Effector memory CD8-positive, alpha-beta T cell (primary cell): ENCODE measurements around the gene ADAM8.
"Not testable (repeated sequence)": the region's sequence is repeated elsewhere in the genome, so short reads cannot be mapped to it uniquely, and the experiment has no call there.

Experiments
- ATAC-seq: fragments of 150-1000 bp; cut with Tn5 transposase; replicated peaks from 2 replicates; pipeline ENCODE4 v1.10.0; 2021; ENCODE audit warnings: mild to moderate bottlenecking, moderate library complexity
- DNase-seq, 3 experiments: peaks; one replicate each; pipeline ENCODE4 v3.0.0; 2021
- H3K27ac Mint-ChIP-seq, 2 donors: one replicate each; pipeline ENCODE4 v1.8.0; 2022; ENCODE audit warnings: mild to moderate bottlenecking in 2 of 2, mixed read lengths in 2 of 2, moderate library complexity in 2 of 2
- H3K27me3 Mint-ChIP-seq, 2 donors: one replicate each; pipeline ENCODE4 v1.8.0; 2022; ENCODE audit warnings: mixed read lengths in 2 of 2
- H3K36me3 Mint-ChIP-seq: one replicate; pipeline ENCODE4 v1.8.0; 2022; ENCODE audit warnings: mild to moderate bottlenecking, moderate library complexity, mixed read lengths; ENCODE audit not compliant: insufficient read depth
- H3K4me1 Mint-ChIP-seq, 2 donors: one replicate each; pipeline ENCODE4 v1.8.0; 2022; ENCODE audit warnings: low read depth in 2 of 2, mixed read lengths in 2 of 2
- H3K4me3 Mint-ChIP-seq, 2 donors: one replicate each; pipeline ENCODE4 v1.8.0; 2022; ENCODE audit warnings: mild to moderate bottlenecking in 2 of 2, mixed read lengths in 2 of 2, moderate library complexity in 2 of 2
- H3K9me3 Mint-ChIP-seq, 2 donors: one replicate each; pipeline ENCODE4 v1.8.0; 2022; ENCODE audit warnings: mixed read lengths in 2 of 2

The ADAM8 gene

DNA sequence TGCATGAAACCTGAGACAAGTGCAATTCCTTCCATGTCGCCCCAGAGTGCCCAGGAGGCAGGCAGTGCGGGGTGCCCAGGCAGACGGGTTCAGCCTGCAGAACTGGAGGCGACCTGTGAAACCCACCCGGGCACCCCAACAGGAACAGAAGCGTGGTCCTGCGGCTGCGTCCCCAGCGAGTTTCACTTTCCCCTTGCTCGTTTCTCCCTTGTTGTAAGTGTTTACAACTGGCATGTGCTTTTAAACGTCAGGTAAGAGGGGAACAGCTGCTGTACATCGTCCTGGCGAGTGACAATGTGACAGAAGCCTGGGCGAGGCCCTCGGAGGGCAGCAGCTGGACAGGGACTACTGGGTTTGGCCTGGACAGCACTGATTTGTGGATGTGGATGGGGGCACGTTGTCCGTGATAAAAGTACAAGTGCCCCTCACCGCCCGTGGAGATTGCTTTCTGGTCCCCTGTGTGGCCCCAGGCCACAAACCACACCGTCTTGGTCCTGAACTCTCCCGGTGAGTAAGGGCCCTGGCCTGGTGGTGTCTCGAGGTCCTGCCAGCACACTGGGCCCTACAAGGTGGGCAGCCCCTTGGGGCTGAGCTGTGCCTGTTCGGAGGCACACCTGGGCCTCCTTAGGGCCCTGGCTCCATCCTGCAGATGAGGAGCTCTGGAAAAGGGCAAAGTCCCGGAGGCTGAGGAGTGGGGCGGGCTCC, 35.0 kb downstream of the ADAM8 start:
- Mint-ChIP-seq H3K36me3 (peaks cover 4% of the 10 kb centered on the region), H3K27me3 (peaks cover 33 to 77% of the 10 kb centered on the region in 2 donors), H3K9me3 (no peaks in the 10 kb centered on the region), H3K27ac (no peak overlapping the region), H3K4me1 (peaks cover 16 to 21% of the 10 kb centered on the region in 2 donors), H3K4me3 (peak overlapping the region; percentile 82 to 87)
- DNase-seq (peak in 1 of 3 experiments; percentile 21), ATAC-seq (peak; percentile 60)

DNA sequence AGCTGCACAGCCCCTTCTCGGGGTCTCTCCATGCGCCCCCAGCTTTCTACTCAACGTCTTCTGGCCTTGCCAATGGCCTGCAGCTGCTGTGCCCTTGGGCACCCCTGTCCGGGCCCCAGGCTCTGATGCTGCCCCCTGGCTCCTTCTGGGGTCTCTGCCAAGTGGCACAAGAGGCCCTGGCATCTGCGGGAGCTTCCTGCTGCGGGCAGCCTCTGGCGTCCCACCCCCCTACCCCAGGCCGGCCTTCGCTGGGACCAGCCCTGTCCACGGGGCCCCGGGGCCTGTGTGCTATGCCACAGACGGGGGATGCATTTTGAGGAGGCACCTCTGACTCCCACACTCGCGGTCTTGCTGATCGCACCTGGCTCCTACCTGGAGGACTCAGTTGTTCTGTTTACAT, 36.7 kb downstream of the ADAM8 start:
- H3K27me3 Mint-ChIP-seq, result peaks cover 39 to 83% of the 10 kb centered on the region in 2 donors

DNA sequence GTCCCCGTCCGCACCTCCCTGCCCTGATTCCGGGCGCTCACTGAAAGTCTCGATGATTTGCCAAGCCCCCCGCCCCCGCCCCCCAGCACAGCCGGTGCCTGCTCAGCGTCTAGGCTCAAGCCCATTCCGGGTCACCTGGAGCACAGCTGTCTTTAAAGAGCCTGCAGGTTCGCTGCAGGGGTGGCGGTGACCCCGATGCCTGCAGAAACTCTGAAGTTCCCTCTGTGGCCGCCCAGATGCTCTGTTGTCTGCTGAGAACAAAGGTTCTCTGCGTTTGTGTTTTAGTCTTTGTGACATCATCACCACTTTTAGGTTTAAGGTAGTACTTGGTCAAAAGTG, 38.2 kb downstream of the ADAM8 start:
- DNase-seq (no peak), ATAC-seq (no peak)
- Mint-ChIP-seq H3K27ac (no peak overlapping the region), H3K4me1 (peaks cover 23% of the 10 kb centered on the region in 2 donors), H3K9me3 (no peaks in the 10 kb centered on the region), H3K27me3 (peaks cover 45 to 87% of the 10 kb centered on the region in 2 donors), H3K36me3 (peaks cover 4% of the 10 kb centered on the region), H3K4me3 (peak overlapping the region; percentile 42 to 43)

More for the DNA sequence above, 36.7 kb downstream of the ADAM8 start:
- DNase-seq (no peak), ATAC-seq (no peak)
- Mint-ChIP-seq H3K4me3 (no peak overlapping the region), H3K36me3 (peaks cover 4% of the 10 kb centered on the region), H3K27ac (no peak overlapping the region), H3K4me1 (peaks cover 22 to 23% of the 10 kb centered on the region in 2 donors), H3K9me3 (no peaks in the 10 kb centered on the region)

DNA sequence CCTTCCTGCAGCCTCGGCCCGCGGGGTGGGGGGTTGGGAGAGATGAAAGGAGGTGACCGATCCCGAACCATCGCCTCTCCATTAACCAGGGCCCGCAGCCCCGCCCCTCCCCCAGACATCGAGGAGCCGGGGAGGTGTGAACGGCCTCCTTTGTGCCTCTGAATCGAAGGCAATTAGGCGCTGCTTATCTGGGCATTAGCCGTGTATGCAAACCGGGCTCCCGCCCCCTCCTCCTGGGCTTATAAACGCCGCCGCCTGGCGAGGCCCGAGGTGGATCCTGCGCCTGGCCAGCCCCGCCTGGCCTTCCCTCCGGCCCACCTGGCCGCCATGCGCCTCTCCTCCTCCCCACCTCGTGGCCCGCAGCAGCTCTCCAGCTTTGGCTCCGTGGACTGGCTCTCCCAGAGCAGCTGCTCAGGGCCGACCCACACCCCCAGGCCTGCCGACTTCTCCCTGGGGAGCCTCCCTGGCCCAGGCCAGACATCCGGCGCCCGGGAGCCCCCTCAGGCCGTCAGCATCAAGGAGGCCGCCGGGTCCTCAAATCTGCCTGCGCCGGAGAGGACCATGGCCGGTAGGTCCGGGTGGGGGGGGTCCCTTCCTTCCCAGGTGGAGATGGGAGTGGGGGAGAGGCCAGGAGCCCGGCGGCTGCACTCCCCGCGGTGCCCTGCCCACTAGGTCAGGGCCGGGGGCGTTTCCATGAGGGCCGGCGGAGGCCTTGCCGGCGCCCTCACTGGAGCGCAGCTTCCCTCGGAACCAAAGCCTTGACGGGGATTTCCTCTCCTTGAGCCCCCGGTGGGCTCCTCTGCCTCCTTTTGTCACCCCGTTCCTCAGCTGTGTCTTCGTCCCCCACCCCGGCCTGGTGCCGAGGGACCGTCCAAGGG, 38.8 kb downstream of the ADAM8 start, which contains the start of gene VENTX:
VENTX (plus strand) TSS at position 268 of the 878 bp plus-strand sequence; CDS start at position 328, 60 bp downstream.
- Mint-ChIP-seq H3K4me1 (peaks cover 23% of the 10 kb centered on the region in 2 donors), H3K4me3 (peak within 1 kb of the TSS; percentile 64 to 67), H3K9me3 (no peaks in the 10 kb centered on the region), H3K27ac (no peak within 1 kb of the TSS), H3K36me3 (peaks cover 4% of the 10 kb centered on the region), H3K27me3 (peaks cover 48 to 87% of the 10 kb centered on the region in 2 donors)
- ATAC-seq (no peak), DNase-seq (no peak)

DNA sequence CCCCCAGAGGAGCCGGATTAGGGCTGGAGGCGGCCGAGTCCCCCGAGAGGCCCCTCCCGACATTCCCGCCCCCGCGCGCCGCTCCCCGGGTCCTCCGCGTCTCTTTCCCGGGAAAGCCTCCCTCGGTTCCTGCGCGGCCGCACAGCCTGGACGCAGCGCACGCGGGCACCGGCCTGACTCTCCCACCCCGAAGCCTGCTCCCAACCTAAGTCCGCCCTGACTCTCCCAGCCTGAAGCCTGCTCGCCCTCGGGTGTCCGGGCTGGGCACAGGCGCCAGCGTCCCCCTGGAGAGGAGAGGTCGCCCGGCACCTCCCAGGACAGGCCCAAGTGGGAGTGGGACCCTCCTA, 39.5 kb downstream of the ADAM8 start:
- no peaks in the 10 kb centered on the region for H3K9me3 Mint-ChIP-seq
- DNase-seq, result no peak
- H3K27me3 Mint-ChIP-seq, result peaks cover 44 to 87% of the 10 kb centered on the region in 2 donors

DNA sequence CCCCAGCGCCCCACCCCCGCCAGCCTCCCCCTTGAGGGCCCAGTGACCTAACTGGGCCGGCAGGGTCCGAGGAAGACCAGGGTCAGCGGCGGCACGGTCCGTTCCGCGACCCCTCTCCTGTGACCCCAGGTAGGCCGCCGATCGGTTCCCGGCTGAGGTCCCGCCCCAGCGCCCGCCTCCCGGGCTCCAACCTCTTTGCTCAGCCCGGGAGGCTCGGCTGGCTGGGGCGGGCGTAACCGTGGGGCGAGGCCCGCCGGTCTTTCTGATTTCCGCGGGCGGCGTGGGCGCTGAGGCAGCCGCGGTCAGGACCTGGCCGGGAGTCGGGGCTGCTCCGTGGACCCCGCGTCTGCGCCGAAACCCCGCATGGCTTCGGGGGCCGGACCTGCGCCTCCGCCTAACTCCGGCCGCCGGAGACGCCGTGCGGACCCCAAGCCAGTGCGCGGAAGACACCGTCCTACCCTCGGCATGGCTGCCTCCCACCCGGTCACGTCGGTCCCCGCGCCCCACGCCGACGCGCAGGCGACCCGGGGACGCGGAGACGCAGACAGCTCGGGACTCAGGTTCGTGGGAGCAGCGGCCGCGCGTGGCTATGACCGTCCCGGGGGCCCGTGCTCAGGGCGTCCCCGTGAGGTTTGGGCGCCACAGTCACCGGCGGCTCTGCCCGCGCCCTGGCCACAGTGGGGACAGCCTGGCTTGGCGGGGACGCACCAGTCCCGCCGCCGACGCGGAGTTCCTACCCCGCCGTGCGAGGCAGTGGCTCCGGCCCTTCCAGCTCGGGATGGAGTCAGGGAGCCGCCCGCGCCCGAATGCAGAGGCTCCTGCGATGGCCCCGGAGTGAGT, 40.0 kb downstream of the ADAM8 start:
- H3K27ac Mint-ChIP-seq, result no peak overlapping the region
- H3K9me3 Mint-ChIP-seq, result no peaks in the 10 kb centered on the region
- peak; percentile 48 for ATAC-seq
- no peaks in the 10 kb centered on the region for H3K36me3 Mint-ChIP-seq
- no peak for DNase-seq
- peaks cover 16% of the 10 kb centered on the region in 2 donors for H3K4me1 Mint-ChIP-seq
- peak overlapping the region in 1 of 2 donors; percentile 67 for H3K4me3 Mint-ChIP-seq
- H3K27me3 Mint-ChIP-seq, result peaks cover 47 to 87% of the 10 kb centered on the region in 2 donors

More for the DNA sequence above, 39.5 kb downstream of the ADAM8 start:
- H3K36me3 Mint-ChIP-seq, result peaks cover 1% of the 10 kb centered on the region
- peak overlapping the region; percentile 64 to 67 for H3K4me3 Mint-ChIP-seq
- H3K4me1 Mint-ChIP-seq, result peaks cover 19 to 20% of the 10 kb centered on the region in 2 donors
- ATAC-seq, result no peak
- H3K27ac Mint-ChIP-seq, result no peak overlapping the region

- H3K9me3 Mint-ChIP-seq, result no peaks in the 10 kb centered on the region
- H3K36me3 Mint-ChIP-seq, result no peaks in the 10 kb centered on the region
- H3K4me3 Mint-ChIP-seq, result peak overlapping the region; percentile 78 to 81
- DNase-seq (no peak), ATAC-seq (peak; percentile 18)
- H3K4me1 Mint-ChIP-seq, result peaks cover 11 to 12% of the 10 kb centered on the region in 2 donors
- H3K27me3 Mint-ChIP-seq, result peaks cover 45 to 87% of the 10 kb centered on the region in 2 donors
- H3K27ac Mint-ChIP-seq, result no peak overlapping the region
These were observed 40.7 kb downstream of the ADAM8 start for GRCh38 chr10:133235932-133236331.

DNA sequence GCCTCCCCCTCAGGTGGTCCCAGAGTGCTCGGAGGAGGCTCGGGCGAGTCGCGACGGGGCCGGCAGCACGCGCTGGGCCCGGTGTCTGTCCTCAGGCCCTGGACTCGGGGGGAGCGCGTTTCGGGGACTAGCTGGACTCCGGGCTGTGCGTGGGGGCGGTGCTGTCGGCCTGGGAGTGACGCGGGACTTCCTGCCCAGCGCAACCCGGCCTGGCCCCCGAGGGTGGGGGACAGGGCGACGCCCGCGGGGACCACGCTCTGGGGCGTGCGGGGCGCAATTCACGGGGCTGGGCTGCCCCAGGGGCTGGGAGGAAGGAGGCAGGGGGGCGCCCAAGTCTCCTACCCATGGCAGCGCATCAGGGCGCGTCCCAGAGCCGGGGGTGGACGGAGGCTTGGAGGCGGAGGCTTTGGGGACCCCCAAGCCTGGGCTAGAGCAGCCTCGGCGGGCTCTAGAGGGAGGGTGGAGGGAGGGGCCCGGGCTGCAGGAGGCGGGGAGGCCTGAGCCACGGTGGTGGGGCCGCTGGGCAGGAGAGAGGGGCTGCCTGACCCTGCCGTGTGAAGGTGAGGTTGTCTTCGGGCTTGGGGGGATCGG, 41.3 kb downstream of the ADAM8 start:
- H3K36me3 Mint-ChIP-seq, result no peaks in the 10 kb centered on the region
- H3K27ac Mint-ChIP-seq, result no peak overlapping the region
- DNase-seq (no peak), ATAC-seq (peak; percentile 35)
- peaks cover 40 to 84% of the 10 kb centered on the region in 2 donors for H3K27me3 Mint-ChIP-seq
- peaks cover 7% of the 10 kb centered on the region in 2 donors for H3K4me1 Mint-ChIP-seq
- no peaks in the 10 kb centered on the region for H3K9me3 Mint-ChIP-seq
- peak overlapping the region; percentile 78 to 81 for H3K4me3 Mint-ChIP-seq

- Mint-ChIP-seq H3K4me3 (peak overlapping the region; percentile 78 to 81), H3K27me3 (peaks cover 40 to 78% of the 10 kb centered on the region in 2 donors)
- DNase-seq, H3K36me3 Mint-ChIP-seq, H3K27ac Mint-ChIP-seq, H3K9me3 Mint-ChIP-seq, ATAC-seq, H3K4me1 Mint-ChIP-seq: not testable (repeated sequence)
These were observed 41.9 kb downstream of the ADAM8 start for GRCh38 chr10:133234796-133235195.

DNA sequence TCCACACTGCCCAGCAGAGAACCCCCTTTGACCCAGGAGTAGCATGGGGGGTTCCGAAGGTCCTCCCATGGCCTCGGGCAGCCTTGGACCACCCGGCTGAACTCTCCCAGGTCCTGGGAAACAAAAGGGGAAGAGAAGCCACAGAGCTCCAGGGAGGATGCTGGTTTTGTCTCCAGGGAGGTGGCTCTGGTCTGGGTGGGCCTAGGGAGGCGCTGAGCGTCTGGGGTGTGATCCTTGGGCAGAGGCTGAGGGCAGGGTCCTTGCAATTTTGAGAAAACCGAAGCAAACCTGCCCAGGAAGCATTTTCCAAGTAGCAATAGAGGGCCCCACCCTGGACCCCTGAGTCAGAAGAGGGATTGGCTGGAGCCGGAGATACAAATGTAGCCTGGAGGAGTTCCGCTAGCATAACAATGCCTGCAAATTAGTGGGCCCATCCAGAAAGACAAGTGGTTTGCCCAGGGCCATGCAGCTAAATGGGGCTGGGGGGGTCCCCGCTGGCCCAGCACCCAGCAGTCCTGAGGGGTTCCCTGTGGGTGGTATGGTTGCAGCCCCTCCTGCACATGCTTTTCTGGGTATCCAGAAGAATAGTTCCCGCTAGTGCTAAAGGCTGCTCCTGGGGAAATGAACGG, 44.6 kb downstream of the ADAM8 start:
- Mint-ChIP-seq H3K36me3 (no peaks in the 10 kb centered on the region), H3K9me3 (no peaks in the 10 kb centered on the region), H3K4me3 (peak overlapping the region in 1 of 2 donors; percentile 64), H3K27me3 (peaks cover 46 to 80% of the 10 kb centered on the region in 2 donors), H3K4me1 (peaks cover 10 to 12% of the 10 kb centered on the region in 2 donors), H3K27ac (no peak overlapping the region)
- ATAC-seq, result no peak
- no peak for DNase-seq

DNA sequence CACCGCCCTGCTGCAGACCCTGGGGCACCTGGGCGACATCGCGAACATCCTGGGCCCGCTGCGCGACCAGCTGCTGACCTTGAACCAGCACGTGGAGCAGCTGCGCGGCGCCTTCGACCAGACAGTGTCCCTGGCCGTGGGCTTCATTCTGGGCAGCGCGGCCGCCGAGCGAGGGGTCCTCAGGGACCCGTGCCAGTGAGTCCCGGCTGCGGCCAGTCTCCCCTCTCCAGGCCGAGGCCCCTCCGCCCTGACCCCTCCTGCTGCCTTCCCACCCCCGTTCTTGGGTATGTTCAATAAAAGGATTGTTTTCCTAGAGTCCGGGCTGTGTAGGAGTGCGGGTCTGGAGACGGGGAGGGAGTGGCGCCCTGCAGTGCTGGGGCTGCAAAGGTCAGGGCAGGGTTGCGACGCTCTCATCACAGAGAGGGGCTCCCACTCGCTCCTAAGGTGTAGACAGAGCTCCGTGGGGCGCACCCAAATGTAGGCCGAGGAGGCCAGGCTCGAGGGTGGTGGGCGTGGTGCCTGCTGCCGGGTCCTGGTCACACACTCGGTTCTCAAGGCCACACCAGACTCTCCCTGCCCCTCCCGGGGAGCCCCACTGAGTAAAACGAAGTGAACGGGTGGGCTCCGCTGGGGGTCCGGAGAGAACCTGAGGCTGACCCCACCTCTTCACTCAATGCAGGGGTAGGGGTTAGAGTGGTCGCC, 45.3 kb downstream of the ADAM8 start:
- H3K9me3 Mint-ChIP-seq, result no peaks in the 10 kb centered on the region
- H3K36me3 Mint-ChIP-seq, result no peaks in the 10 kb centered on the region
- DNase-seq (no peak), ATAC-seq (no peak)
- peak overlapping the region; percentile 27 to 64 for H3K4me3 Mint-ChIP-seq
- H3K4me1 Mint-ChIP-seq, result peaks cover 12% of the 10 kb centered on the region in 2 donors
- no peak overlapping the region for H3K27ac Mint-ChIP-seq
- H3K27me3 Mint-ChIP-seq, result peaks cover 53 to 86% of the 10 kb centered on the region in 2 donors
